ENCODE data around the gene PLXNA3.

DNA sequence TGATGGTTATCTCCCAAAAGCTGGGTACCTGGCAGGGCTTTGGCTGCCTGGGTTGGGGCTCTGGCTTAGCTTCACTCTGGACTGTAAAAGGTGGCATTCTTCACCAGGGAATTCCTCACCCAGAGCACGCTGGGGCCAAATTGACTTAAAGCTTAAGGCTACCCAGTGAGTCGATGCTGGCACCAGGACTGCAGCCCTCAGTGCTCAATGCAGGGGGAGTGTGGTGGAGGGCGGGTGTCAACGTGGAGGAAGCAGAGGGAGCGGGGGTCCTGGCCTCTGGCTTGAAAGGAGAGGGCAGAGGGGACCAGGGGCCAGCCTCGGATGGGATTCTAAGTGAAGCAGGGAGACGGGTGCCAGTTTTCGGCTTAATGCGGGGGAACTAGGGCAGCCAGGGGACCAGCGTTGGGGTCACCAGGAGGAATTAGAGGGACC lies 14.6 kb upstream of the PLXNA3 start:
- TF ChIP-seq, protein P1, sequence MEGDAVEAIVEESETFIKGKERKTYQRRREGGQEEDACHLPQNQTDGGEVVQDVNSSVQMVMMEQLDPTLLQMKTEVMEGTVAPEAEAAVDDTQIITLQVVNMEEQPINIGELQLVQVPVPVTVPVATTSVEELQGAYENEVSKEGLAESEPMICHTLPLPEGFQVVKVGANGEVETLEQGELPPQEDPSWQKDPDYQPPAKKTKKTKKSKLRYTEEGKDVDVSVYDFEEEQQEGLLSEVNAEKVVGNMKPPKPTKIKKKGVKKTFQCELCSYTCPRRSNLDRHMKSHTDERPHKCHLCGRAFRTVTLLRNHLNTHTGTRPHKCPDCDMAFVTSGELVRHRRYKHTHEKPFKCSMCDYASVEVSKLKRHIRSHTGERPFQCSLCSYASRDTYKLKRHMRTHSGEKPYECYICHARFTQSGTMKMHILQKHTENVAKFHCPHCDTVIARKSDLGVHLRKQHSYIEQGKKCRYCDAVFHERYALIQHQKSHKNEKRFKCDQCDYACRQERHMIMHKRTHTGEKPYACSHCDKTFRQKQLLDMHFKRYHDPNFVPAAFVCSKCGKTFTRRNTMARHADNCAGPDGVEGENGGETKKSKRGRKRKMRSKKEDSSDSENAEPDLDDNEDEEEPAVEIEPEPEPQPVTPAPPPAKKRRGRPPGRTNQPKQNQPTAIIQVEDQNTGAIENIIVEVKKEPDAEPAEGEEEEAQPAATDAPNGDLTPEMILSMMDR (IDR thresholded peaks at IDR 0.05; ENCODE audit: insufficient read depth, low read length, poor library complexity, severe bottlenecking) = no peak
- no peak for TF ChIP-seq EZH2phosphoT487 (conservative IDR thresholded peaks at IDR 0.05; ENCODE audit: low read length)
